IMR-90 (cell line): ENCODE data around the gene TRPM4. TPM values are rescaled to one million over a fixed set of nuclear protein-coding genes. Genes with fewer than 3 reads are reported as not detected.

Source experiments
- ATAC-seq: fragments of 200-7000 bp; cut with Tn5 transposase; 2 replicates; pipeline ENCODE4 v1.9.1; 2020; ENCODE audit warnings: low read depth, mild to moderate bottlenecking, moderate library complexity
- BruUV-seq: library from RNA; stranded (reverse); fragments of 400-500 nt; replicated peaks from 2 replicates; lab custom pipeline; 2021; lab: Mats Ljungman, UMichigan
- CTCF ChIA-PET: fragments of 300-600 bp; formaldehyde crosslinking; extraction: SDS; loops from one replicate; lab custom pipeline; 2021; ENCODE audit warnings: antibody characterized with exemption; lab: Yijun Ruan, JAX
- POLR2A ChIA-PET: fragments of 300-600 bp; sonication (Branson Sonifier 250); formaldehyde crosslinking; loops from one replicate; lab custom pipeline; 2022; ENCODE audit warnings: antibody characterized with exemption; ENCODE audit not compliant: unreplicated experiment; lab: Charles Lee
- DNase-seq: peaks from one replicate; pipeline ENCODE4 v3.0.0; 2013
- H2AFZ ChIP-seq: replicated peaks from 2 replicates; pipeline ENCODE3; 2013; ENCODE audit warnings: low read length, mild to moderate bottlenecking; ENCODE audit not compliant: poor library complexity
- H2AK5ac ChIP-seq: 2 replicates; pipeline ENCODE4 v1.6.1; 2013; ENCODE audit warnings: low read depth, low read length, inconsistent platforms
- H2AK9ac ChIP-seq: replicated peaks from 2 replicates; pipeline ENCODE3; 2013; ENCODE audit warnings: mild to moderate bottlenecking, low read depth, low read length, moderate library complexity; ENCODE audit not compliant: poor library complexity
- H2BK120ac ChIP-seq: 2 replicates; pipeline ENCODE4 v1.6.1; 2013; ENCODE audit warnings: low read depth, low read length, inconsistent platforms
- H2BK15ac ChIP-seq: 3 replicates; pipeline ENCODE4 v1.6.1; 2013; ENCODE audit warnings: low read depth, low read length, inconsistent platforms
- H2BK20ac ChIP-seq: 2 replicates; pipeline ENCODE4 v1.6.1; 2013; ENCODE audit warnings: low read depth, mild to moderate bottlenecking, inconsistent platforms, low read length, moderate library complexity
- H2BK5ac ChIP-seq: 2 replicates; pipeline ENCODE4 v1.6.1; 2013; ENCODE audit warnings: mild to moderate bottlenecking, low read depth, low read length, inconsistent platforms; ENCODE audit not compliant: poor library complexity, severe bottlenecking
- H3K14ac ChIP-seq: replicated peaks from 2 replicates; pipeline ENCODE4 v1.6.1; 2013; ENCODE audit warnings: low read depth, low read length, inconsistent platforms
- H3K18ac ChIP-seq: 2 replicates; pipeline ENCODE4 v1.6.1; 2013; ENCODE audit warnings: low read depth, low read length, control low read depth
- H3K23ac ChIP-seq: 2 replicates; pipeline ENCODE4 v1.6.1; 2013; ENCODE audit warnings: low read depth, low read length, inconsistent platforms
- H3K27ac ChIP-seq: 2 replicates; pipeline ENCODE4 v1.5.1; 2013; ENCODE audit warnings: mild to moderate bottlenecking, control low read depth, low read length; ENCODE audit not compliant: insufficient read depth
- H3K27me3 ChIP-seq: 2 replicates; pipeline ENCODE4 v1.6.1; 2013; ENCODE audit warnings: low read length; ENCODE audit not compliant: control insufficient read depth, insufficient read depth
- H3K36me3 ChIP-seq: 2 replicates; pipeline ENCODE4 v1.6.1; 2013; ENCODE audit warnings: low read length, mixed read lengths; ENCODE audit not compliant: control insufficient read depth, insufficient read depth
- H3K4ac ChIP-seq: 2 replicates; pipeline ENCODE4 v1.6.1; 2013; ENCODE audit warnings: low read depth, low read length, inconsistent platforms
- H3K4me1 ChIP-seq: 2 replicates; pipeline ENCODE4 v1.6.1; 2013; ENCODE audit warnings: low read length, mixed read lengths; ENCODE audit not compliant: control insufficient read depth, insufficient read depth
- H3K4me2 ChIP-seq: 2 replicates; pipeline ENCODE4 v1.6.1; 2013; ENCODE audit warnings: low read depth, mild to moderate bottlenecking, control low read depth, low read length, moderate library complexity
- H3K4me3 ChIP-seq: 2 replicates; pipeline ENCODE4 v1.5.1; 2013; ENCODE audit warnings: low read depth, mild to moderate bottlenecking, control low read depth, low read length, moderate library complexity; ENCODE audit not compliant: insufficient read depth
- H3K56ac ChIP-seq: 2 replicates; pipeline ENCODE4 v1.6.1; 2013; ENCODE audit warnings: low read length, inconsistent platforms; ENCODE audit not compliant: insufficient read depth; ENCODE audit errors: extremely low read depth
- H3K79me1 ChIP-seq, 2 experiments: 2 replicates each; pipeline ENCODE4 v1.6.1; 2013; ENCODE audit warnings: low read length in 2 of 2, inconsistent platforms in 1 of 2, low read depth in 1 of 2
- H3K9ac ChIP-seq: 2 replicates; pipeline ENCODE4 v1.6.1; 2013; ENCODE audit warnings: low read depth, low read length, control low read depth
- H3K9me1 ChIP-seq: 2 replicates; pipeline ENCODE4 v1.6.1; 2013; ENCODE audit warnings: low read length, inconsistent platforms; ENCODE audit not compliant: insufficient read depth
- H3K9me3 ChIP-seq: 2 replicates; pipeline ENCODE4 v1.6.1; 2013; ENCODE audit warnings: low read length; ENCODE audit not compliant: control insufficient read depth, insufficient read depth
- H4K20me1 ChIP-seq: 2 replicates; pipeline ENCODE4 v1.6.1; 2013; ENCODE audit warnings: low read length, inconsistent platforms; ENCODE audit not compliant: insufficient read depth
- H4K5ac ChIP-seq: 2 replicates; pipeline ENCODE4 v1.6.1; 2013; ENCODE audit warnings: mild to moderate bottlenecking, low read depth, low read length, control low read depth
- H4K8ac ChIP-seq, 2 experiments: 2 replicates each; pipeline ENCODE4 v1.6.1; 2013; ENCODE audit warnings: low read depth in 2 of 2, low read length in 2 of 2, control low read depth in 1 of 2, inconsistent platforms in 1 of 2
- H4K91ac ChIP-seq: 2 replicates; pipeline ENCODE4 v1.6.1; 2013; ENCODE audit warnings: low read depth, low read length, inconsistent platforms; ENCODE audit not compliant: insufficient read depth
- BHLHE40 ChIP-seq: fragments of 150-350 bp; IDR thresholded peaks from 2 replicates; pipeline ENCODE4 v1.6.1; 2016; ENCODE audit warnings: mild to moderate bottlenecking, low read depth, low read length
- CEBPB ChIP-seq: IDR thresholded peaks from 2 replicates; pipeline ENCODE4 v1.6.1; 2012; ENCODE audit warnings: low read depth, low read length, improper control_type of control experiment
- CHD1 ChIP-seq: IDR thresholded peaks from 2 replicates; pipeline ENCODE4 v1.6.1; 2012; ENCODE audit warnings: low read depth, low read length, improper control_type of control experiment
- FOS ChIP-seq: fragments of 150-350 bp; IDR thresholded peaks from 2 replicates; pipeline ENCODE4 v1.6.1; 2016; ENCODE audit warnings: low read depth, low read length
- MAZ ChIP-seq: IDR thresholded peaks from 2 replicates; pipeline ENCODE4 v1.6.1; 2012; ENCODE audit warnings: low read depth, mild to moderate bottlenecking, low read length, improper control_type of control experiment, moderate library complexity, borderline replicate concordance
- MXI1 ChIP-seq: IDR thresholded peaks from 2 replicates; pipeline ENCODE4 v1.6.1; 2012; ENCODE audit warnings: low read depth, mild to moderate bottlenecking, low read length, moderate library complexity, borderline replicate concordance
- NFE2L2 ChIP-seq: fragments of 150-350 bp; IDR thresholded peaks from 2 replicates; pipeline ENCODE4 v1.6.1; 2016; ENCODE audit warnings: low read depth, mild to moderate bottlenecking, low read length
- POLR2A ChIP-seq: IDR thresholded peaks from 2 replicates; pipeline ENCODE4 v1.6.1; 2012; ENCODE audit warnings: mild to moderate bottlenecking, low read depth, low read length
- RAD21 ChIP-seq: IDR thresholded peaks from 2 replicates; pipeline ENCODE4 v1.6.1; 2012; ENCODE audit warnings: low read length, improper control_type of control experiment
- RCOR1 ChIP-seq: IDR thresholded peaks from 2 replicates; pipeline ENCODE4 v1.6.1; 2012; ENCODE audit warnings: mild to moderate bottlenecking, low read length, improper control_type of control experiment; ENCODE audit not compliant: insufficient replicate concordance
- RFX5 ChIP-seq: IDR thresholded peaks from 2 replicates; pipeline ENCODE4 v1.8.0; 2012; ENCODE audit warnings: low read depth, mild to moderate bottlenecking, low read length, moderate library complexity
- SMC3 ChIP-seq: fragments of 150-350 bp; IDR thresholded peaks from 2 replicates; pipeline ENCODE4 v1.6.1; 2016; ENCODE audit warnings: low read depth, mild to moderate bottlenecking, antibody characterized with exemption, low read length, moderate library complexity
- USF2 ChIP-seq: fragments of 150-350 bp; IDR thresholded peaks from 2 replicates; pipeline ENCODE4 v1.6.1; 2017; ENCODE audit warnings: mild to moderate bottlenecking, antibody characterized with exemption, low read length, low read depth
- WGBS, 2 experiments: methylation state at CpG; one replicate each; pipeline versions ENCODE4 v1.1.5 to v1.1.7; 2013; ENCODE audit warnings: missing lambda C conversion rate in 2 of 2; ENCODE audit not compliant: insufficient read length in 1 of 2; ENCODE audit errors: extremely low coverage in 2 of 2; 5-methylcytosine and 5-hydroxymethylcytosine counted together
- dilution Hi-C: fragments of 300-500 bp; cut with HindIII; formaldehyde crosslinking; loops from one replicate; pipeline ENCODE4 v1.14.3; 2018; ENCODE audit warnings: low sequenced_read_pairs; ENCODE audit not compliant: unreplicated experiment
- in situ Hi-C: fragments of 300-500 bp; cut with MboI; formaldehyde crosslinking; loops from 3 replicates; pipeline ENCODE4 v1.14.3; 2019; ENCODE audit warnings: low sequenced_read_pairs, inconsistent platforms, mixed read lengths
- intact Hi-C: fragments of 100-400 bp; cut with micrococcal nuclease; formaldehyde crosslinking; loops from 2 replicates; pipeline ENCODE4 v1.10.0; 2022
- polyA plus RNA-seq, 3 experiments: library from polyadenylated mRNA; depleted of rRNA; stranded (reverse); fragments of >200 nt; gene quantifications; 2 replicates each; pipeline ENCODE4 v1.2.3, GENCODE V29; 2012; ENCODE audit warnings: low replicate concordance in 1 of 3
- total RNA-seq: library from RNA; depleted of rRNA; stranded (reverse); fragments of >200 nt; gene quantifications from 2 replicates; pipeline ENCODE4 v1.2.3, GENCODE V29; 2012
- TF ChIP-seq, protein P1 (sequence below): fragments of 150-350 bp; IDR thresholded peaks from 2 replicates; pipeline ENCODE4 v1.6.1; 2016; ENCODE audit warnings: low read depth, mild to moderate bottlenecking, low read length, moderate library complexity, borderline replicate concordance

TRPM4 gene
- total and polyA plus RNA-seq, 2 of the 4 experiments (the other 2 are of a cell fraction), result 2.2 to 19.7 TPM

DNA sequence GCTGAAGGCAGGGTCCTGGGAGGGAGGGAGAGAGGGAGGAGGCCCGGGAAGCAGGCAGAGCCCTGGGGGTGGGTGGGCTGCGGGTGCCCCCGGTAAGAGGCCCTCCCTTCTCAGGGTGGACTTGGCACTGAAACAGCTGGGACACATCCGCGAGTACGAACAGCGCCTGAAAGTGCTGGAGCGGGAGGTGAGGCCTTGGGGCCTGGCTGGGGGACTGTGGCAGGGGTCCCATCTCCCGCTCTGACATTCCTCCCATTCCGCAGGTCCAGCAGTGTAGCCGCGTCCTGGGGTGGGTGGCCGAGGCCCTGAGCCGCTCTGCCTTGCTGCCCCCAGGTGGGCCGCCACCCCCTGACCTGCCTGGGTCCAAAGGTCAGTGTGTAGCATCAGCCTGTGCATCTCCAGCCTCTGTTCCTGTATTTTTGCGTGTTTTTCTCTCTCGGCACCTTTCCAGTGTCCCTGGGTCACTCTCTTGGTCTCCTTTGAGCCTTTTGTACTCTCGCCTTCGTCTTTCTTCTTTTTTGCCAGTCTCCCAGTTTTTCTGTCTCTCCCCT is 53.4 kb downstream of the TRPM4 start (continued):
- TF ChIP-seq, protein P1, sequence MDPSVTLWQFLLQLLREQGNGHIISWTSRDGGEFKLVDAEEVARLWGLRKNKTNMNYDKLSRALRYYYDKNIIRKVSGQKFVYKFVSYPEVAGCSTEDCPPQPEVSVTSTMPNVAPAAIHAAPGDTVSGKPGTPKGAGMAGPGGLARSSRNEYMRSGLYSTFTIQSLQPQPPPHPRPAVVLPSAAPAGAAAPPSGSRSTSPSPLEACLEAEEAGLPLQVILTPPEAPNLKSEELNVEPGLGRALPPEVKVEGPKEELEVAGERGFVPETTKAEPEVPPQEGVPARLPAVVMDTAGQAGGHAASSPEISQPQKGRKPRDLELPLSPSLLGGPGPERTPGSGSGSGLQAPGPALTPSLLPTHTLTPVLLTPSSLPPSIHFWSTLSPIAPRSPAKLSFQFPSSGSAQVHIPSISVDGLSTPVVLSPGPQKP, result no peak
- TF ChIP-seq MXI1, result no peak

DNA sequence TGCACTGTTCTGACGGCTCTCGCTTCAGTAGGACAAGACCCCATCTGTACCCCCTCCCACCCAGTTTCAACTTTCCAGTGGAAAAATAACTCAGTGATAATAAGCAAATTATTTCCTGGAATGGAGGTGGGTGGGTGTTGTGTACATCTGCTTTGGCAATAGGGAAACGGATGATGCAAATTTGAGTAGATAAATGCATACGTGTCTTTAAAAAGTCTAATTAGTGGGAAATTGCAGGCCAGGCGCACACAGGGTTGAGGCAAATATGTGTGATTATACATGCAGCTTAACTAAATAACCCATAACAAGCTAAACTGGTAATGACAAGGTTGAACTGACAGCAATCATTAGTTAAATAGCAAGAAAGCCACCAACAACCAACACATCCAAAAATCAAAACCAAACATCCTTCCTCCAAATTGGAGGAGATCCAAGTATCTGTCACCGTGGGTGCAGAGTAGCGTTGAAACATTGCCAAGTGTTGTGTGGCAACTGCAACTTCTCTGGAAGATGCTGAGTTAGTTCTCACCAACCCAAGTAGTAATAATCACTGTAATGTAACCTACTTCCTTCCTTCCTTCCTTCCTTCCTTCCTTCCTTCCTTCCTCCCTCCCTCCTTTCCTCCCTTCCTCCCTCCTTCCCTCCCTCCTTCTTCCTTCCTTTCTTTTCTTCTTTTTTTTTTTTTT is 54.6 kb downstream of the TRPM4 start:
- Histone ChIP-seq H3K9me1 (no peaks in the 10 kb centered on the region), H3K9ac (no peak overlapping the region), H3K4ac (no peak overlapping the region), H3K14ac (no peak overlapping the region), H2AK5ac (no peak overlapping the region), H3K27me3 (no peaks in the 10 kb centered on the region), H2AK9ac (no peak overlapping the region), H4K8ac (no peak overlapping the region), H3K18ac (no peak overlapping the region), H3K36me3 (peaks cover 10% of the 10 kb centered on the region), H3K4me1 (no peaks in the 10 kb centered on the region), H2AFZ (no peak overlapping the region), H3K79me1 (no peaks in the 10 kb centered on the region), H2BK120ac (no peak overlapping the region), H3K4me2 (no peak overlapping the region), H3K4me3 (no peak overlapping the region), H2BK20ac (no peak overlapping the region), H3K23ac (no peak overlapping the region), H3K9me3 (no peaks in the 10 kb centered on the region), H4K91ac (no peak overlapping the region), H3K27ac (no peak overlapping the region), H2BK5ac (no peak overlapping the region), H2BK15ac (no peak overlapping the region), H3K56ac (no peak overlapping the region), H4K5ac (no peak overlapping the region), H4K20me1 (no peaks in the 10 kb centered on the region)
- BruUV-seq, result no TSS peak
- DNase-seq, result no peak
- ChIA-PET POLR2A (no interaction called here), CTCF (no interaction called here)
- WGBS, 2 experiments, result 0% methylated on average over 1 of the region's 7 CpGs; no CpG with 5 or more reads in 1 of the 2 experiments
- intact Hi-C loops (no loop called here), in situ Hi-C loops (no loop called here), dilution Hi-C loops (no loop called here)
- ATAC-seq, result no peak
- TF ChIP-seq BHLHE40 (no peak), RCOR1 (no peak), USF2 (no peak), FOS (no peak), MXI1 (no peak), SMC3 (no peak), CEBPB (no peak), RAD21 (no peak), MAZ (no peak), CHD1 (no peak), RFX5 (no peak), NFE2L2 (no peak), POLR2A (no peak)
- TF ChIP-seq, protein P1, result no peak
